GM19455 (cell line): ENCODE results near the gene CBX5.
"Not testable (repeated sequence)": the region's sequence is repeated elsewhere in the genome, so short reads cannot be mapped to it uniquely, and the experiment has no call there.

Experiments
- ATAC-seq: cut with Tn5 transposase; IDR thresholded peaks from one replicate; pipeline ENCODE4 v1.9.1; 2021; ENCODE audit not compliant: unreplicated experiment

Gene CBX5

GRCh38 chr12:54294953-54295566, 15.1 kb upstream of the CBX5 start:
- no peak for ATAC-seq

- peak; percentile 73 for ATAC-seq
These were observed 14.4 kb upstream of the CBX5 start for GRCh38 chr12:54294152-54294952.

- ATAC-seq: no peak
These were observed 13.0 kb upstream of the CBX5 start for GRCh38 chr12:54292931-54293241.

GRCh38 chr12:54292083-54292930, 12.4 kb upstream of the CBX5 start:
- ATAC-seq: no peak

- no peak for ATAC-seq
These were observed 7.6 kb upstream of the CBX5 start for GRCh38 chr12:54287261-54288157.

GRCh38 chr12:54286042-54287030, 6.4 kb upstream of the CBX5 start:
- ATAC-seq: no peak

- ATAC-seq: no peak
These were observed 5.5 kb upstream of the CBX5 start for GRCh38 chr12:54285150-54286041.

- ATAC-seq: not testable (repeated sequence)
These were observed 4.3 kb upstream of the CBX5 start for GRCh38 chr12:54284070-54284780.

GRCh38 chr12:54282949-54283593, 3.1 kb upstream of the CBX5 start:
- ATAC-seq: no peak

GRCh38 chr12:54281694-54282093, 1.8 kb upstream of the CBX5 start:
- not testable (repeated sequence) for ATAC-seq

GRCh38 chr12:54281261-54281638, 1.3 kb upstream of the CBX5 start:
- ATAC-seq: not testable (repeated sequence)

- ATAC-seq: peak; percentile 85
These were observed 742 bp upstream of the CBX5 start, which contains the start of gene HNRNPA1 for GRCh38 chr12:54280468-54281260. HNRNPA1 (plus strand) TSS chr12:54280726; CDS start chr12:54280808, 82 bp downstream.

GRCh38 chr12:54279227-54279631, 693 bp downstream of the CBX5 start:
- ATAC-seq: no peak

GRCh38 chr12:54277823-54278276, 2.1 kb downstream of the CBX5 start:
- no peak for ATAC-seq

- ATAC-seq: no peak
These were observed 3.6 kb downstream of the CBX5 start for GRCh38 chr12:54276368-54276767.

GRCh38 chr12:54273981-54274380, 5.9 kb downstream of the CBX5 start:
- ATAC-seq: no peak
